ENCODE data around the gene TYK2.
"Not testable (repeated sequence)": the region's sequence is repeated elsewhere in the genome, so short reads cannot be mapped to it uniquely, and the experiment has no call there.

TYK2 gene

DNA sequence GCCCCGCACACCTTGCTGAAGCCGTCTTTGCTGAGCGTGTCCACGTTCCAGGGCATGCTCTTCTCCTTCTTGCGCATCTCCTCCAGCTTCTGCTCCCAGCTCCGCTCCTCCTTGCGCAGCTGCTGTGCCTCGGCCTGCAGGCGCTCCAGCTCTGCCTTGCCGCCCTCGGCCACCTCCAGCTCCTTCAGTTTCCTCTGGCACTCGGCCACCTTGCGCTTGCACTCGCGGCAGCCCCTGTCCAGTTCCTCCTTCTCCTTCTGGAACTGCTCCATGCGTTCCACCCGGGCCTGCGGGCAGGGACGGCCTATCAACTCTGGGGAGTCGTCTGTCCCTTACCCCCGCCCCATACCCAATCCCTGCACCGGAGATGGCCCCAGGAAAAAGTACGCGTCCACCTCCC is 15.5 kb upstream of the TYK2 start:
- H3K27me3 Mint-ChIP-seq: no peaks in the 10 kb centered on the region
- H3K36me3 Mint-ChIP-seq (ENCODE audit: low read depth): peaks cover 59% of the 10 kb centered on the region
- no peak overlapping the region for H3K4me3 Mint-ChIP-seq
- no peaks in the 10 kb centered on the region for H3K9me3 Mint-ChIP-seq
- peaks cover 21% of the 10 kb centered on the region for H3K4me1 Mint-ChIP-seq (ENCODE audit: low read depth)
- no peak overlapping the region for H3K27ac Mint-ChIP-seq

GRCh38 chr19:10395436-10395835 is 15.1 kb upstream of the TYK2 start:
- H3K27me3 Mint-ChIP-seq: no peaks in the 10 kb centered on the region
- H3K4me1 Mint-ChIP-seq (ENCODE audit: low read depth): peaks cover 16% of the 10 kb centered on the region
- no peak overlapping the region for H3K4me3 Mint-ChIP-seq
- H3K27ac Mint-ChIP-seq: no peak overlapping the region
- H3K9me3 Mint-ChIP-seq: no peaks in the 10 kb centered on the region
- H3K36me3 Mint-ChIP-seq (ENCODE audit: low read depth): peaks cover 60% of the 10 kb centered on the region

DNA sequence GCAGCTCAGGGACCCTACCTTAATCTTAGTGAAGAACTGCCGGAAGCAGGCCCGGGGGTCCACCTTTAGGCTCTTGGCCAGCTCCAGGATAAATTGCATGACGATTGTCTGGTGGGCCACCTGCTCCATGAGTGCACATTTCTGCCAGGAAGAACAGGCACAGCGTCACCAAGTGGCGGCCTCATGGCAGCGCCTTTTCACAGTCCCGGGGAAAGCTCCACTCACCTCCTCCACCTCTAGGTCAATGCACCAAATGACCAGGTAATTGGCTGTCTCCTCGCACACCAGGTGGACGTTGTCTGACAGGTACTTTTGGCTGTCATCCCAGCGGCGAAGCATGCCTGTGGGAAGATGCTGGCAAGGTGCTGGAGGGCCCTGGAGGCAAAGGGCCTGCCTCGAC is 14.6 kb upstream of the TYK2 start:
- Mint-ChIP-seq H3K4me3 (no peak overlapping the region), H3K27me3 (no peaks in the 10 kb centered on the region), H3K9me3 (no peaks in the 10 kb centered on the region), H3K27ac (no peak overlapping the region), H3K36me3 (ENCODE audit: low read depth) (peaks cover 58% of the 10 kb centered on the region), H3K4me1 (ENCODE audit: low read depth) (peaks cover 12% of the 10 kb centered on the region)

DNA sequence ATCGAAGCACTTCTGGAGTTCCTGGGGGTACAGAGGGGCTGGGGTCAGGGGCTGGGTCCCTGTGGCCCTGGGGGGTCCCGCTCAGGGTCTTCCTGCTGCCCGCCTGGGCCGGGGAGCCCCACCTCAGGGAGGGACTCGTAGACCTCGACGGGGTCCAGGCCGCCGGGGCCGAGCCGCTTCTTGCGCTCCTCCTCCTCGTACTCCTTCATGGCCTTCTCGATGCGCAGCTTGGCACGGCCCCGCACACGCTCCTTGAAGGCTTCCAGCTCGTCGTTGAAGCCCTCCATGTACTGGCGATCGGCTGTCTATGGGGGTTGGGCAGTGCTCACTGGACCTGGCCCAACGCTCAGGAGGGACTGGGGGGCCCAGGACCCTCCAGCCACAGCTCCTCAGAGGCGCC is 12.8 kb upstream of the TYK2 start:
- Mint-ChIP-seq H3K36me3 (ENCODE audit: low read depth) (peaks cover 54% of the 10 kb centered on the region), H3K4me1 (ENCODE audit: low read depth) (peaks cover 9% of the 10 kb centered on the region), H3K9me3 (no peaks in the 10 kb centered on the region), H3K4me3 (no peak overlapping the region), H3K27ac (no peak overlapping the region), H3K27me3 (no peaks in the 10 kb centered on the region)

DNA sequence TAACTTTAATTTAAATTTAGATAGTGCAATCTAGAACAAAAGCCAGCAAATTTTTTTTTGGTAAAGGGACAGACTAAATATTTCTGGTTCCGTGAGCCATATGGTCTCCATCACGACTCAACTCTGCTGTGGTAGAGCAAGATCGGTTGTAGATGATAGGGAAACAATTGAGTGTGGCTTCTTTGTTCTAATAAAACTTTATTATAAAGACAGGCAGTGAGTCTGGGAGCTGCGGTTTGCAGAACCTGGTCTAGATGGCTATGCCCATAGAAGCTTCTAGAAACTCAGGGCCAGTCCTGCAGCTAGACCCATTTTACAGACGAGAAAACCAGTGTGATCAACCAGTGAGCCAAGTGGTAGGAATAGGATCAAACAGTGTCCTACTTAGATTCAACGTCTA is 11.7 kb upstream of the TYK2 start:
- H3K27ac Mint-ChIP-seq: no peak overlapping the region
- peaks cover 4% of the 10 kb centered on the region for H3K4me1 Mint-ChIP-seq (ENCODE audit: low read depth)
- H3K9me3 Mint-ChIP-seq: no peaks in the 10 kb centered on the region
- H3K36me3 Mint-ChIP-seq (ENCODE audit: low read depth): peaks cover 47% of the 10 kb centered on the region
- H3K27me3 Mint-ChIP-seq: no peaks in the 10 kb centered on the region
- no peak overlapping the region for H3K4me3 Mint-ChIP-seq

- Mint-ChIP-seq H3K27me3 (no peaks in the 10 kb centered on the region), H3K9me3 (no peaks in the 10 kb centered on the region), H3K36me3 (ENCODE audit: low read depth) (peaks cover 33% of the 10 kb centered on the region), H3K4me1 (ENCODE audit: low read depth) (peaks cover 15% of the 10 kb centered on the region), H3K27ac (no peak overlapping the region), H3K4me3 (no peak overlapping the region)
These were observed 10.4 kb upstream of the TYK2 start for GRCh38 chr19:10390652-10391286.

- H3K4me1 Mint-ChIP-seq (ENCODE audit: low read depth): peaks cover 15% of the 10 kb centered on the region
- H3K4me3 Mint-ChIP-seq: no peak overlapping the region
- H3K36me3 Mint-ChIP-seq (ENCODE audit: low read depth): peaks cover 27% of the 10 kb centered on the region
- peak overlapping the region; percentile 8 for H3K27ac Mint-ChIP-seq
- no peaks in the 10 kb centered on the region for H3K9me3 Mint-ChIP-seq
- no peaks in the 10 kb centered on the region for H3K27me3 Mint-ChIP-seq
These were observed 9.5 kb upstream of the TYK2 start for GRCh38 chr19:10389863-10390262.

DNA sequence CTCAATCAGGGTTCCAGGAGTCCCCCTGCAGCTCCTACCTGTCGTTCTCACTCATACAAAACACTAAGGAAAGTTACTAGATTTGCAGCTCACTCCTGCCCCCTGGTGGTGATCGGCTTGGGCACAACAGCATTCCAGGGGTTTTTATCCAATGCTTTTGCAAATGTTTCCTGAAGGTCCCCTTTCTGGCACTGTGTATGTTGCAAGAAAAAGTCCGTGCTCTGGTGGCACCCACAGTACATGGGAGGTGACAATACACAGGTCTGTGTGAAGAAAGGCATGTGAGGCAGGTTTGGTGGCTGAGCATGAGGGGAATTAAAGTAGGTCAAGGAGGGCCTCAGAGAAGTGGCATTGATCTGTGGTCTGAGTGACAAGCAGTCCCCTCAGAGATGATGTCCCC is 8.6 kb upstream of the TYK2 start:
- no peak overlapping the region for H3K4me3 Mint-ChIP-seq
- H3K4me1 Mint-ChIP-seq (ENCODE audit: low read depth): peaks cover 15% of the 10 kb centered on the region
- no peaks in the 10 kb centered on the region for H3K9me3 Mint-ChIP-seq
- H3K27ac Mint-ChIP-seq: peak overlapping the region; percentile 14
- peaks cover 26% of the 10 kb centered on the region for H3K36me3 Mint-ChIP-seq (ENCODE audit: low read depth)
- H3K27me3 Mint-ChIP-seq: no peaks in the 10 kb centered on the region

GRCh38 chr19:10384580-10384979 is 4.2 kb upstream of the TYK2 start:
- Mint-ChIP-seq H3K4me3 (no peak overlapping the region), H3K27me3 (no peaks in the 10 kb centered on the region), H3K4me1 (ENCODE audit: low read depth) (peaks cover 30% of the 10 kb centered on the region), H3K36me3 (ENCODE audit: low read depth) (peaks cover 5% of the 10 kb centered on the region), H3K27ac (no peak overlapping the region), H3K9me3 (no peaks in the 10 kb centered on the region)

GRCh38 chr19:10383223-10383499 is 2.8 kb upstream of the TYK2 start:
- H3K4me3 Mint-ChIP-seq, H3K27ac Mint-ChIP-seq, H3K9me3 Mint-ChIP-seq, H3K27me3 Mint-ChIP-seq: not testable (repeated sequence)
- H3K36me3 Mint-ChIP-seq (ENCODE audit: low read depth): peaks cover 11% of the 10 kb centered on the region
- peaks cover 35% of the 10 kb centered on the region for H3K4me1 Mint-ChIP-seq (ENCODE audit: low read depth)

- Mint-ChIP-seq H3K4me3 (peak overlapping the region; percentile 90), H3K27me3 (no peaks in the 10 kb centered on the region), H3K27ac (peak overlapping the region; percentile 94), H3K9me3 (no peaks in the 10 kb centered on the region), H3K36me3 (ENCODE audit: low read depth) (peaks cover 23% of the 10 kb centered on the region), H3K4me1 (ENCODE audit: low read depth) (peaks cover 24% of the 10 kb centered on the region)
These were observed 476 bp downstream of the TYK2 start for GRCh38 chr19:10379880-10380312.

DNA sequence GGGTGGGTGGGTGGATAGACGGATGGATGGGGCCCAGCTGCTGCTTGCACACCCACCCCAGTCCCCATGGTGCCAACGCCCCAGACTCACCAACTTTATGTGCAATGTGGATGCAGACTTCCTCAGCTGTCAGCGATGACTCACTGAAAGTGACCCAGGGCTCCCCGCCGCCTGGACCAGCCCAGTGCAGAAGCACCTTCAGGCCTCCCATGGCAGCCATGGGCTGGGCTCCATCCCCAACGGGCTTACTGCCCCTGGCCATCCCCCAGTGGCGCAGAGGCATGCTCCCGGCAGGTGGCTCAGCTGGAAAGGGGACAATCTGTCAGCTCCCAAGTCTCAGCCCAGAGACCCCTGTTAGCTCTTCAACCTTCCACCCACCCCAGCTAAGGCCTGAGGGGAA is 2.2 kb downstream of the TYK2 start:
- Mint-ChIP-seq H3K27me3 (no peaks in the 10 kb centered on the region), H3K27ac (no peak overlapping the region), H3K4me3 (no peak overlapping the region), H3K36me3 (ENCODE audit: low read depth) (peaks cover 30% of the 10 kb centered on the region), H3K4me1 (ENCODE audit: low read depth) (peaks cover 24% of the 10 kb centered on the region), H3K9me3 (no peaks in the 10 kb centered on the region)

- not testable (repeated sequence) for H3K9me3 Mint-ChIP-seq, H3K27ac Mint-ChIP-seq, H3K4me3 Mint-ChIP-seq, H3K27me3 Mint-ChIP-seq
- H3K36me3 Mint-ChIP-seq (ENCODE audit: low read depth): peaks cover 30% of the 10 kb centered on the region
- peaks cover 24% of the 10 kb centered on the region for H3K4me1 Mint-ChIP-seq (ENCODE audit: low read depth)
These were observed 3.2 kb downstream of the TYK2 start for GRCh38 chr19:10377140-10377640.

DNA sequence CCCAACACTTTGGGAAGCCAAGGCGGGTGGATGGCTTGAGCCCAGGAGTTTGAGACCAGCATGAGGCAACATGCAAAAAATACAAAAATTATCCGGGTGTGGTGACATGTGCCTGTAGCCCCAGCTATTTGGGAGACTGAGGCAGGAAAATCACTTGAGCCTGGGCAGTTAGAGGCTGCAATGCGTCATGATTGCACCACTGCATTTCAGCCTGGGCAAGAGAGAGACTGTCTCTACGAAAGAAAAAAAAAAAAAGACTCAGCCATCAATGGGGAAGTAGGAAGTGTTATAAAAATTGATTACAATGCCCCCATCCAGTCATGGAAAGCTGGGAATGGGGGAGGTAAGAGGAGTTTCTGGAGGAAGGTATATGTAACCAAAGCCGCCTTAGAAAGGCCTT is 5.4 kb downstream of the TYK2 start:
- Mint-ChIP-seq H3K4me1 (ENCODE audit: low read depth) (peaks cover 13% of the 10 kb centered on the region), H3K27me3 (no peaks in the 10 kb centered on the region), H3K36me3 (ENCODE audit: low read depth) (peaks cover 30% of the 10 kb centered on the region), H3K4me3 (no peak overlapping the region), H3K9me3 (no peaks in the 10 kb centered on the region), H3K27ac (no peak overlapping the region)

DNA sequence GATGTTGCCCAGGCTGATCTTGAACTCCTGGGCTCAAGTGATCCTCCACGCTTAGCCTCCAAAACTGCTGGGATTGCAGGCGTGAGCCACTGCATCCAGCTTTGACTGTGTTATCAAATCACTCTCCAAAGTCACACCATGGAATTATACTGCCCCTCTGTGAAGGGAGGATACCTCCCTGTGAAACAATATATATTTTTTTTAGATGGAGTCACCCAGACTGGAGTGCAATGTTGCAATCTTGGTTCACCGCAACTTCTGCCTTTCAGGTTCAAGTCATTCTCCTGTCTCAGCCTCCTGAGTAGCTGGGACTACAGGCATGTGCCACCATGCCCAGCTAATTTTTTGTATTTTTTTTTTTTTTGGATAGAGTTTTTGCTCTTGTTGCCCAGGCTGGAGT is 7.7 kb downstream of the TYK2 start:
- H3K4me3 Mint-ChIP-seq: no peak overlapping the region
- no peaks in the 10 kb centered on the region for H3K9me3 Mint-ChIP-seq
- H3K27me3 Mint-ChIP-seq: no peaks in the 10 kb centered on the region
- peaks cover 37% of the 10 kb centered on the region for H3K36me3 Mint-ChIP-seq (ENCODE audit: low read depth)
- no peaks in the 10 kb centered on the region for H3K4me1 Mint-ChIP-seq (ENCODE audit: low read depth)
- no peak overlapping the region for H3K27ac Mint-ChIP-seq

- peaks cover 31% of the 10 kb centered on the region for H3K36me3 Mint-ChIP-seq (ENCODE audit: low read depth)
- no peaks in the 10 kb centered on the region for H3K9me3 Mint-ChIP-seq
- no peak overlapping the region for H3K27ac Mint-ChIP-seq
- H3K4me1 Mint-ChIP-seq (ENCODE audit: low read depth): no peaks in the 10 kb centered on the region
- H3K4me3 Mint-ChIP-seq: no peak overlapping the region
- no peaks in the 10 kb centered on the region for H3K27me3 Mint-ChIP-seq
These were observed 12.1 kb downstream of the TYK2 start for GRCh38 chr19:10368101-10368803.
